WTC11 (cell line): ENCODE data around the gene RGS12.

Experiments
- CTCF ChIP-seq: fragments of 200-600 bp; IDR thresholded peaks from 2 replicates; pipeline ENCODE4 v1.8.0; 2022; ENCODE audit warnings: antibody characterized with exemption
- ETV6 ChIP-seq: sonication (generic); formaldehyde crosslinking; IDR thresholded peaks from 2 replicates; pipeline ENCODE4 v1.8.1; 2022; ENCODE audit warnings: mild to moderate bottlenecking, missing genetic modification reagents
- FOXK1 ChIP-seq: sonication (generic); formaldehyde crosslinking; IDR thresholded peaks from 2 replicates; pipeline ENCODE4 v1.8.0; 2022; ENCODE audit warnings: mild to moderate bottlenecking, moderate library complexity, missing genetic modification reagents
- NR1H2 ChIP-seq: sonication (generic); formaldehyde crosslinking; IDR thresholded peaks from 2 replicates; pipeline ENCODE4 v1.9.0; 2021; ENCODE audit warnings: mild to moderate bottlenecking, moderate library complexity, missing genetic modification reagents
- SP1 ChIP-seq: sonication (generic); formaldehyde crosslinking; conservative IDR thresholded peaks from 2 replicates; pipeline ENCODE4 v1.8.1; 2022; ENCODE audit warnings: missing genetic modification reagents
- TEAD4 ChIP-seq: sonication (generic); formaldehyde crosslinking; IDR thresholded peaks from 2 replicates; pipeline ENCODE4 v1.8.0; 2022; ENCODE audit warnings: mild to moderate bottlenecking, missing genetic modification reagents
- TP53 ChIP-seq: sonication (generic); formaldehyde crosslinking; IDR thresholded peaks from 2 replicates; pipeline ENCODE4 v1.8.1; 2023; ENCODE audit warnings: mild to moderate bottlenecking, missing genetic modification reagents
- ZBTB21 ChIP-seq: sonication (generic); formaldehyde crosslinking; IDR thresholded peaks from 2 replicates; pipeline ENCODE4 v1.8.1; 2023; ENCODE audit warnings: mild to moderate bottlenecking, missing genetic modification reagents, borderline replicate concordance
- ZNF138 ChIP-seq: sonication (generic); formaldehyde crosslinking; conservative IDR thresholded peaks from 2 replicates; pipeline ENCODE4 v1.8.1; 2022; ENCODE audit warnings: mild to moderate bottlenecking, moderate library complexity, missing genetic modification reagents
- TF ChIP-seq, protein P1 (sequence below): sonication (generic); formaldehyde crosslinking; IDR thresholded peaks from 2 replicates; pipeline ENCODE4 v1.8.1; 2022; ENCODE audit warnings: low read depth, mild to moderate bottlenecking, moderate library complexity, missing genetic modification reagents, borderline replicate concordance
- TF ChIP-seq, protein P2 (sequence below): sonication (generic); formaldehyde crosslinking; conservative IDR thresholded peaks from 2 replicates; pipeline ENCODE4 v1.8.1; 2022; ENCODE audit warnings: mild to moderate bottlenecking, missing genetic modification reagents
- TF ChIP-seq, protein P3 (sequence below): fragments of 250-450 bp; sonication (Bioruptor Pico); IDR thresholded peaks from 2 replicates; pipeline ENCODE4 v2.1.2; 2022; ENCODE audit warnings: mild to moderate bottlenecking, moderate library complexity

GRCh38 chr4:3305610-3306371, 13.0 kb downstream of the RGS12 start:
- TF ChIP-seq ZNF138 (CRISPR knock-in tag) (no peak), TP53 (CRISPR knock-in tag) (no peak), CTCF (no peak), TEAD4 (no peak), ETV6 (CRISPR knock-in tag) (no peak), FOXK1 (CRISPR knock-in tag) (no peak), NR1H2 (CRISPR knock-in tag) (no peak), ZBTB21 (CRISPR knock-in tag) (no peak), SP1 (CRISPR knock-in tag) (no peak)
- TF ChIP-seq, protein P1, sequence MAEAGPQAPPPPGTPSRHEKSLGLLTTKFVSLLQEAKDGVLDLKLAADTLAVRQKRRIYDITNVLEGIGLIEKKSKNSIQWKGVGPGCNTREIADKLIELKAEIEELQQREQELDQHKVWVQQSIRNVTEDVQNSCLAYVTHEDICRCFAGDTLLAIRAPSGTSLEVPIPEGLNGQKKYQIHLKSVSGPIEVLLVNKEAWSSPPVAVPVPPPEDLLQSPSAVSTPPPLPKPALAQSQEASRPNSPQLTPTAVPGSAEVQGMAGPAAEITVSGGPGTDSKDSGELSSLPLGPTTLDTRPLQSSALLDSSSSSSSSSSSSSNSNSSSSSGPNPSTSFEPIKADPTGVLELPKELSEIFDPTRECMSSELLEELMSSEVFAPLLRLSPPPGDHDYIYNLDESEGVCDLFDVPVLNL (CRISPR knock-in tag): no peak
- TF ChIP-seq, protein P2, sequence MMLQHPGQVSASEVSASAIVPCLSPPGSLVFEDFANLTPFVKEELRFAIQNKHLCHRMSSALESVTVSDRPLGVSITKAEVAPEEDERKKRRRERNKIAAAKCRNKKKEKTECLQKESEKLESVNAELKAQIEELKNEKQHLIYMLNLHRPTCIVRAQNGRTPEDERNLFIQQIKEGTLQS: no peak
- TF ChIP-seq, protein P3, sequence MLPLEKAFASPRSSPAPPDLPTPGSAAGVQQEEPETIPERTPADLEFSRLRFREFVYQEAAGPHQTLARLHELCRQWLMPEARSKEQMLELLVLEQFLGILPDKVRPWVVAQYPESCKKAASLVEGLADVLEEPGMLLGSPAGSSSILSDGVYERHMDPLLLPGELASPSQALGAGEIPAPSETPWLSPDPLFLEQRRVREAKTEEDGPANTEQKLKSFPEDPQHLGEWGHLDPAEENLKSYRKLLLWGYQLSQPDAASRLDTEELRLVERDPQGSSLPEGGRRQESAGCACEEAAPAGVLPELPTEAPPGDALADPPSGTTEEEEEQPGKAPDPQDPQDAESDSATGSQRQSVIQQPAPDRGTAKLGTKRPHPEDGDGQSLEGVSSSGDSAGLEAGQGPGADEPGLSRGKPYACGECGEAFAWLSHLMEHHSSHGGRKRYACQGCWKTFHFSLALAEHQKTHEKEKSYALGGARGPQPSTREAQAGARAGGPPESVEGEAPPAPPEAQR (CRISPR knock-in tag): no peak
